ENCODE data around the gene KIAA0232.

- TF ChIP-seq EZH2 (optimal IDR thresholded peaks at IDR 0.05; ENCODE audit: low read depth, low read length) (no peak), CTCF (IDR thresholded peaks at IDR 0.05; ENCODE audit: low read length) (no peak)
These were observed 9.4 kb upstream of the KIAA0232 start for GRCh38 chr4:6773106-6773505.
